Measurements from ENCODE around the gene PPP1R26. TPM values are rescaled to one million over a fixed set of nuclear protein-coding genes. Genes with fewer than 3 reads are reported as not detected.
"Not testable (repeated sequence)": the region's sequence is repeated elsewhere in the genome, so short reads cannot be mapped to it uniquely, and the experiment has no call there.

The PPP1R26 gene
- polyA plus RNA-seq, 3 donors, result 29.7 to 37.9 (median 33.4) TPM

DNA sequence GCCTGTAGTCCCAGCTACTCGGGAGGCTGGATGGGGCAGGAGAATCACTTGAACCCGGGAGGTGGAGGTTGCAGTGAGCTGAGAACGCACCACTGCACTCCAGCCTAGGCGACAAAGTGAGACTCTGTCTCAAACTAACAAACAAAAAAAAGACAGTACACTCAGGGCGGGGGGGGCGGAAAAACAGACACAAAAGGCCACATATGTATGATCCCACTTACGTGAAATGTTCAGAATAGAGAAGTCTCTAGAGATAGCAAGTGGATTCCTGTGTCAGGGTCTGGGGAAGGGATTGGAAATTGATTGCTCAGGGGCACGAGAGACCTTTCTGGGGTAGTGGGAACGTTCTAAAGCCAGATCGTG, 32.6 kb downstream of the PPP1R26 start:
- DNase-seq (ENCODE audit: extremely low read depth in 1 of 11, low read depth in 9 of 11, low spot score in 4 of 11), result no peak

DNA sequence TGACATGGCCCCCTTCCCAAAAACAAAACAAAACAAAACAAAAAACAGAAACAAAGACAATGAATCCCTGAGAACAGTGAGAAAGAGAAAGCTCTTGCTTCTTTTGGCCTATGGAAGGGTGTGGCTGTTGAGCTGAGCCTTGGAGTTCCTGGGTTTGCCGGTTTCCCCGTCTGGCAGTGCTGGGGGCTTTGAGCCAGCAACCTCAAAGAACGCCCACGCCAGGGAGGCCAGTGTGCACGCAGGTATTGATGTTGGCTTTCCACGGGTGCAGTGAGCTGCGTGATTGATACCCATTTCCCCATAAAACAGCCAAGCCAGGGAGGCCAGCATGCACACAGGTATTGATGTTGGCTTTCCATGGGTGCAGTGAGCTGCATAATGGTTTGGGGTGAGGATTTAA, 33.3 kb downstream of the PPP1R26 start:
- no peak for DNase-seq (ENCODE audit: extremely low read depth in 1 of 11, low read depth in 9 of 11, low spot score in 4 of 11)

DNA sequence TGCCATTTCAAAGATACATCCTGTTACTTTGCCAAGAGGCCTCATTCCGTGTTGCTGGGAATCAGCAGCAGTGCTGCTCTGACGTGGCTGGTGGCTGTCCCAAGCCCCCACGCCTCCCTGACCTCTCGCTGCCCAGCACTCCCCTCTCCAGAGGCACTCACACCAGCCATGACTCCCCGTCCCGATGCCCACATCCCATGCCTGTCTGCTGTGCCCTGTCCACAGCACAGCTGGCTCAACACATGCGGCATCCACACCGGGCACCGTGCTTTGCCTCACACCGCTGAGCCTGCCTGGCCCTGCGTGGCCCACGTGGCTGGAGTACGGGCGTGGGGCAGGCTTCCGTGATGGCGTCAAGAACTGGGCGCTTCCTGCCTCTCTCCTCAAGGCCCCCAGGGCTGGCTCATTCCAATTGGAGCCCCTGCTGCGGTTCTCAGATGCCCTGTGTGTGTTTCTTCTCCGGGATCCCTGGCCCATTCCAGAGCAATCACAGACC, 33.8 kb downstream of the PPP1R26 start:
- no peak for DNase-seq (ENCODE audit: extremely low read depth in 1 of 11, low read depth in 9 of 11, low spot score in 4 of 11)

DNA sequence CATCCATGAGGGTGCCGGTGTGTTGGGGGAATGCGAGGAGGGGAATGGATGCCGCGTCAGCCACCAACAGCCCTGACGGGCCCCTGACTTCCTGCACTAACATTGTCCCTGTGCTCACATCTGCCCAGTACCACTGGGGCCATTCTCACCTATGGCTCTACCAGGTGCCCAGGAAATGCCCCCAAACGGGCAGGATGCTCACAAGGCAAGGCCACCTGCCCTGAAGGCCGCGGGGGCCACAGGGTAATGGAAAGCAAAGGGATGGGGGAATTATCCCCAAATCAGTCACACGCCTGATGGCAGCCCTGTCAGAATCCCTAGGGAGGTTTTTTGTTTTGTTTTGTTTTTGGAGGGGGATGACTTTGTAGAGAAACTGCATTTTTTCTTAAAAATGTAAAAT, 34.3 kb downstream of the PPP1R26 start:
- DNase-seq (ENCODE audit: extremely low read depth in 1 of 11, low read depth in 9 of 11, low spot score in 4 of 11), result not testable (repeated sequence)

DNA sequence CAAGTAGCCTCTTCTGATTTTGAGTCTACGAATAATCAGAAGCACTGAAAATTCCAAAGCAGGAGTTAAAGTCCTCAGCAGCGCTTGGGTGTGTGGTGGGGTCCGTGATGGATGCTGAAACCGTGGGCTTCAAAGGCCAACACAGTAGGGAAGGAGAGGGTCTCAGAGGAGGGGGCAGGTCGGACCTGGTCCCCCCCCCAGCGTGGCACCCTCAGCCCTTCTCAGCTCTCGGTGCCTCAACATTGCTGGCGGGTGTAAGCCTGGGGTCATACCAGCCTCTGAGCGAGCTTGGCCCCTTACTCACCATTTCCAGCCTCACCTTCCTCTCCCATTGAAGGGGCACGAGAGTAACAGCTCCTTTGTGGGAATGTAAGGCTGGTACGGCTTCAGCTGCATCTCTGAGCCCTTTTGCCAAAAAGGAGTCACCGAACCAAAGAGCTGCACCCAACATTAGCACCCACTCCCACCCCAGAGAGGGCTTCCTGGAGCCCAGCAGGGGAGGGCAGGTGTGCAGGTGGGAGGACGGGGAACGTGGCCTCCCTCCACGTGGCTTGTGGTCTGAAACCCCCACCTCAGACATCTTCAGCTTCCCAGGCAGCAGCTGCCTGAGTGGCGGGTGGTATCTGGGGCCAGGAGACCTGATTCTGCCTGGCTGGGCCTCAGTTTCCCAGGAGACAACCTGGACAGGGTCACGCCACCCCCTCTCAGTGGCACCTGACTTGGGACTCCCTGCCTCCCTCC, 34.9 kb downstream of the PPP1R26 start:
- no peak for DNase-seq (ENCODE audit: extremely low read depth in 1 of 11, low read depth in 9 of 11, low spot score in 4 of 11)

DNA sequence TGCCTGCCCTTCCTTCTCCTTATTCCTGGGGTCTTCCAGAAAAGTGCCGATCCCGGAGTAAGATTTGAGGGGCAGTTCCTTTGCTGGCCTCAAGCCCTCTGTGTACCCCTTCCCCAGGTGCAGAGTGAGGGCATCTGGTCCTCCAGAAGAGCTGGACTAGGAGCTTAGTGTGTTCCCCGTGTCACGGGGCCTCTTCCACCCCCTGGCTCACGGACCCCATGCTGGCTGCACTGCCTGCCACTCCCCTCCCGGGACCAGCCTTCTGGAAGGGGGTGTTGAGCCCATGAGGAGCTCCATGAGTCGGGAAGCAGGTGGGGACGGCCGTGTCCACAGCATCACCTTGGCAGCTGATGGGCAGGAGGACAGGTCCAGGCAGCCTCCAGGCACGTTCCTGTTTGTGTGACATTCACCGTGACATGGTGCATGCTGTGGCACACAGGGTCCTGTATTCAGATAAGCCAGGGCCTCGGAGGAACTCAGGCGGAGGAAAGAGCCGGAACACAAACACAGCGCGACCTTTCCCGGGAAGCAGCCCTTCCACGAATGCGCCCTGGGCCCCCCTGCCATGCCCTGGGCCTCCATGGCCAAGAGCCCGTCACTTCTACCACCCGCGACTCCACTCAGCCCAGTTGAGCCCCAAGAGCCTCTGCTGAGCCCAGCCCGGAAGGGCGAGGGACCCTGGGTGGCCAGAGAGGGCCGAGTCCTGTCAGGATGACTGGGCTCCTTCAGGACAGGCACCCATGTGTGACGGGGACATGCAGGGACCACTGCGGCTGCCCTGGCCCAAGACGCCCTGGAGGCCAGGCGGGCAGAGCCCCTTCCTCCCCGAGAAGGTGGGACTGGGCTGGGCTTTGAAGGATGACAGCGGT, 35.7 kb downstream of the PPP1R26 start:
- DNase-seq (ENCODE audit: extremely low read depth in 1 of 11, low read depth in 9 of 11, low spot score in 4 of 11), result no peak

DNA sequence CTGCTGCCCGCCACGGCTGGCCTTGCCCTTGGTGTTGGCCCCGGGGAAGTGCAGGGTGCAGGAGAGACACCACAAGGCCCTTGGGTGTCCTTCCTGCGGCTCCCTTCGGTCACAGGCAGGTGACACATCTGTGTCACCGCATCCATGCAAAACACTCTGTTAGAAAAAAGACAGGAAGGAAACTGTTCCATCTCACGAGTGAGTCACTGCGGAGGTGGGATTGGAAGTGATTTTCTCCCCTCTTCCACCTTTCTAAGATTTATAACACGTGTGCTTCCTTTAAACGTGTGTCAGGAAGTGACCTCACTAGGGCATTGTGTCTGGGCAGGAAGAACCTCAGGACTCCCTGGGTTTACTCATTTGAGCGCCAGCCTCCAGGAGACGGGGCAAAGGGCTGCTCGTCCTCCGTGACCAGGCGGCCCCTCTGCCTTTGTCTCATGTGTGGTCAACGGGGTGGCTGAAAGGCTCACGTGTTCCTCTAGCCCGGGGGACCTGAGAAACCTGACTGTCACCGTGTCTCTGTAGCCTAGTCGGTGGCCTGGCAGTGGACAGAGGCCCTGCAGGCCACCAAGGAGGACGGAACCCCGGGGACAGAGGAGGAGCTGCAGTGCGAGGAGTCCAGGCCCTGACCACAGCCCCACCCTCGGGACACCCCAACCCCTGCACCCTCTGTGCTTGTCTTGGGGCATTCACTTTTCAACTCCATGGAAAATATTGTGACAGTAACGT, 36.7 kb downstream of the PPP1R26 start:
- no peak for DNase-seq (ENCODE audit: extremely low read depth in 1 of 11, low read depth in 9 of 11, low spot score in 4 of 11)

DNA sequence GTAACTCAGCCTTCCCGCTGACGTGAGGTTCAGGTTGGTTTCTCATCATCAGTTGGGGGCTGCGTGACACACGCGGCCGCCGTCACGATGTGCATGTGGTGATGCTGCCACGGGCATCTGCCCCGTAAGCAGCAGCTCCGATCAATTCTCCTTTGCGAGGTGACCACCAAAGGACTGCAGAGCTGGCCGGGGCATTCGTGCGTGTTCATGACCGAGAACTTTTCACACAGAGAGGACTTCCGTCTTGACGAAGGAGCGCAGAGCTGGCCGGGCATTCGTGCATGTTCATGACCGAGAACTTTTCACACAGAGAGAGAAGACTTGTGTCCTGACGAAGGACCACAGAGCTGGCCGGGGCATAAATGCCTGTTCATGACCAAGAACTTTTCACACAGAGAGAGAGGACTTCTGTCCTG, 37.8 kb downstream of the PPP1R26 start:
- DNase-seq (ENCODE audit: extremely low read depth in 1 of 11, low read depth in 9 of 11, low spot score in 4 of 11), result no peak

DNA sequence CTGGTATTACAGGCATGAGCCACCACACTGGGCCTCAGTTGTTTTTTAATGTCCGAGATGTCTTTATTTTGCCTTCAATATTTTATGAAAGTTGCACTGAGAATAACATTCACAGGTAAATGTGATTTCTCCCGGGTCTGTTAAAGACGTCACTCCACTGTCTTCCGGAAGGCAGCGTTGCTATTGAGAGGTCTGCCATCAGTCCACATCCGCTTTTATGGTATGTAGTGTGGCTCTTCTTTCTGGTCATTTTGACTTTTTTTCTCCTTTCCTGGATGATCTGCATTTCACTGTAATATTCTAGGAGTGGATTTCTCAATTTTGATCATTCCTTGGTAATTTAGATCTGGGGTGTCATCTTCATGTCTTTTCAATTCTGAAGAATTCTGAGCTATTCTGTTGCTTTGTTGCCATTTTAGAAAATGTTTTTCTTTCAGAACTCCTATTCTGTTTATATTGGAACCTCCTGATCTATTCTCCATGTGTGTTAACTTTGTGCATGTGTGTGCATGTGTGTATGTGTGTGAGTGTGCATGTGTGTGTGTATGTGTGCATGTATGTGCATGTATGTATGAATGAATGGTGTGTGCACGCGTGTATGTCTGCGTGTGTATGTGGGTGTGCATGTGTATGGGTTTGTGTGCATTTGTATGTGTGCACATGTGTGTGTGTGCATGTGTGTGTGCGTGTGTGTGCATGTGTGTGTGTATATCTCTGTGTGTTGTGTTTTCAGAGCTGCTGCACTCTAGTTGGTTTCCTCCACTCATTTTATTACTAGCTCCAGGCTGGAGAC, 39.8 kb downstream of the PPP1R26 start:
- DNase-seq (ENCODE audit: extremely low read depth in 1 of 11, low read depth in 9 of 11, low spot score in 4 of 11), result no peak

DNA sequence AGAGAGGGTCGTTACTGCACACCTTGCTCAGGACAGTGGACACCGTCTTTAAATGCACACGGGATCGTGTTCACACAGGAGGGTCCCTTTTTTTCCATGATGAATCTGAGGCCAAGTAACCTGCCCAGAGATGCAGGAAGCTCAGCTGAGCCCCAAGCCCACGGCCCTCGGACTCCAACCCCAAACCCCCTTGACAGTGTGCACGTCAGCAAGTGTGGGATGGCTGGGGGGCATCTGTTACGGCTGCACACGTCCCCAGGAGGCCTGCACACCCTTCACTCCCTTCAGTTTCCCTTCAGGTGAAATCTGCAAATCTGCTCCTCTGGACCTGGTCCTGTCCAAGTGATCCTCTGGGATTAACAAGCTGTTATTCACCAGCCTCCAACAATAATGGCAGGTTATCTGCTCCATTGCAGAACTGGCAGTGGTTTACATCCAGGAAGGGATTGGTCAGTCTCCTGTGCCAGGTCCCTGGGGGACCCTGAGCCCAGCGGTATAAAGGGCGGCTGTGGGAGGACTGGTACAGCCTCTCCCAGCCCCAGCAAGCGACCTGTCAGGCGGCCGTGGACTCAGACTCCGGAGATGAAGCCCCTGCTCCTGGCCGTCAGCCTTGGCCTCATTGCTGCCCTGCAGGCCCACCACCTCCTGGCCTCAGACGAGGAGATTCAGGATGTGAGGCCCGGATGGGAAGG, 41.5 kb downstream of the PPP1R26 start, which contains the start of gene LCN1:
Gene LCN1 (plus strand): TSS at position 525 of the 692 bp plus-strand sequence. CDS start 58 bp downstream, at position 583.
- DNase-seq (ENCODE audit: extremely low read depth in 1 of 11, low read depth in 9 of 11, low spot score in 4 of 11), result no peak

DNA sequence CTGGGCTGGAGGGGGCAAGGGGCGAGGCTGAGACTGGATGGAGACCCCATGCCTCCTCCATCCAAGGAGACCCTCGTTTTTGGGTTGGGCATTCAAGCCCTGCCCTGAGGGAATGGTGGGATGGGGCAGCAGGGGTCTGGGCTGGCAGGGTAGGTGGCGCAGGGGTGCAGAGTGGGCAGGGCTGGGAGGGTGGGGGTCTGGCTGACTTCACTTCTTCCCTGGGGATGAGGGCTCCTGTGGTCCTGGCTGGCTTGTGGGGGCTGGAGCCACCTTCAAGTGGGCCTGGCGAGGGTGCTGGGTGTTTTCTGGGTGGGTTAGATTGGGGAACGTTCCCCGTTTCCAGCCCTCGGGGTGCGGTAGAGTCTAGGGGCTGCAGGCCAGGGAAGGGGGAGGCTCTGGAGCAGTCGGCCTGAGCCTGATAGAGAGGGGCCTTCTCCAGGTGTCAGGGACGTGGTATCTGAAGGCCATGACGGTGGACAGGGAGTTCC, 42.1 kb downstream of the PPP1R26 start:
- DNase-seq (ENCODE audit: extremely low read depth in 1 of 11, low read depth in 9 of 11, low spot score in 4 of 11), result no peak

DNA sequence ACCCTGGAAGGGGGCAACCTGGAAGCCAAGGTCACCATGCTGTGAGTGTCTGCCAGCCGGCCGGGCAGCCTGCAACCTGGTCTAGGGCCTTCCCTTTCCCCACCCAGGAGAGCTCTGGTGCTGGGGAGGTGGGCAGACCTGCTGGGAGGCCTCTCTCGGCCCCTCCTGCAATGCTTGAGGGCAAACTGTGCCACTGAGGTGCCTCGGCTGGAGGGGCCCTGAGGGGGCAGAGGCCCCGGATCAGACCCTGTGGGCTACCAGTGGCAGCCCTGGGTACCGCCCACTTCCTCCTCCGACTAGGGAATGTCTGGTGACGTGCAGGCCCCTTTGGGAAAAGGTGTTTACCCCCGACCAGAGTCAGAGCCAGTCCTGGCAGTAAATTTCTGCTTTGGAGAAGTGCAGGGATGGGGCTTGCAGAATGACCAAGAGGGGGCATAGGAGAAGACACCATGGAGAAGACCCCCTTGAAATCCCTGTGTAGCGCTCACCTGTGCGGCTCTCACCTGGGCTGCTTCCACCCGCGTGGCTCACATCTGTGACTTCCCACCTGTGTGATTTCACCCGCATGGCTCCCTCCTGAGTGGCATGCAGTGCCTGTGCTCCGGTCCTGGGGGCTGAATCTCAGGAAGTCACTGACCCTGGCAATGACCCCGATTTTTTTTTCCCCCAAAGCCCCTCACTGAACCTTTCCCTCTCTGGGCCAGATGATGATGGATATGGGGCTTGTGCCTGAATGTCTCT, 42.7 kb downstream of the PPP1R26 start:
- no peak for DNase-seq (ENCODE audit: extremely low read depth in 1 of 11, low read depth in 9 of 11, low spot score in 4 of 11)

DNA sequence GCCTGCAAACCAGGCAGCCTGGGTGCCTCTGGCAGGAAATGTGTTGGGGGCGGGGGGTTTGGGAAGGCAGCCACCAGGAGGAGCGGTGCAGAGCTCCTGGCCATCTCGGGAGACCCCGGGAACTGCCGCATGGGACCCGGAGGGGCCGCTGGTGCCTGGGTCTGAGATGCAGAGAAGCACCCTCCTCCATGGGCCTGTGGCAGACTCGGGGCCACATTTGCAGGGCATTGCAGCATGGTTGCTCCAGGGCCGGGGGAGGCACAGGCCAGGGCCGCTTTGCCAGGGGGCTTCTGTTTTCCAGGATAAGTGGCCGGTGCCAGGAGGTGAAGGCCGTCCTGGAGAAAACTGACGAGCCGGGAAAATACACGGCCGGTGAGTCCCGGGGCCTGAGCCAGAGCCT, 43.3 kb downstream of the PPP1R26 start:
- no peak for DNase-seq (ENCODE audit: extremely low read depth in 1 of 11, low read depth in 9 of 11, low spot score in 4 of 11)

DNA sequence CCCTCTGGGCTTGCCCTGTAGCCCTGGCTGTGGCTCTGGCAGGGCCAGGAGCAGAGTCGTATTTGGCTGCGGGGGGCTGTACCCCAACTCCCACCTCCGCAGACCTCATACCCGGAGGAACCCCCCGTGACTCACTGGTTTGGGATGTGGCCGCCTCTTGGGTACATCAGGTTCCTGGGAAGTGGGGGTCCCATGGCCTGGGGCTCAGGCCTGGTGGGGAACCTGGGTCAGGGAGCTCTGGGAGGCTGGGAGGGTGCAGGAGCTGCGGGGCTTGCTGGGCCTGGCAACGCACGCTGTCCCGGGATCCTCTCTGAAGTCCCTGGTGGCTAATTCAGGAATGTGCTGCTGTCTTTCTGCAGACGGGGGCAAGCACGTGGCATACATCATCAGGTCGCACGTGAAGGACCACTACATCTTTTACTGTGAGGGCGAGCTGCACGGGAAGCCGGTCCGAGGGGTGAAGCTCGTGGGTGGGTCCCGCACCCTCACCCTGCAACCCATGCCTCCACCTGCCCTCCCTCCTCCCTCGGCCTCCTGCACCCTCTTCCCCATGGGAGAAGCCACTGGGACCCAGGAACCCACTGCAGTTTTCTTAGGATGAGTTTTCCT, 44.0 kb downstream of the PPP1R26 start:
- DNase-seq (ENCODE audit: extremely low read depth in 1 of 11, low read depth in 9 of 11, low spot score in 4 of 11), result no peak

DNA sequence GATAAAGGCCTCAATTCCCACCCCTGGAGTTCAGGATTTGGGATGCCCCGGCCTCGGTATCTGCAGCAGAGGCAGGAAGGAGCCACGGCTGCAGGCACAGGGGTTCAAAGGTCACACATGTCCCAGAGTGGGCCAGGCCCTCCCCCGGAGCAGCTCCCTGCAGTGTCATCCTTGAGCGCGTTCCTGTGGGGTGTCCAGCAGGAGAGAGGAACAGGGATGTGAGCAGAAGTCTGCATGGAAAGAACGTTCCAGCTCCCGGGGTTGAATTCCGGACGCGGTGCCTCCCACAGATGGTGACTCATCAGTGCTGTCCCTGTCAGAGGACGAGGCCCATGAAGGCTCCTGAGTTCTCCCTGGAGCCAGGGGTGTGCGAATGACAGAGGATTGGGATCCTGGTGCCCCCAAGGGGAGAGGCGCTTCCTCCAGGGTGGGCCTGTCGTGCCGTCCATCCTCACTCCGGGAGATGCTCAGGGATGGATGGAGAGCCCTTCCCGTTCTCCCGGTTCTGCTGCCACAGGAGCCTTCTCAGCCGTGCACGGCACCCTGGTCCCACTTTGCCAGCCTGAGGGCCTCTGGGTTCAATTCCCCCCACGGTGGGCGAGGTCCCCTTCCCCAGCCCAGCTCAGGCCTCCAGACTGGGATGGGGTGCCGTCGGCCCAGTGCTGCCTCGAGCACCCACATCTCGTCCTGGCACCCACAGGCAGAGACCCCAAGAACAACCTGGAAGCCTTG, 44.7 kb downstream of the PPP1R26 start:
- no peak for DNase-seq (ENCODE audit: extremely low read depth in 1 of 11, low read depth in 9 of 11, low spot score in 4 of 11)

Measured in renal cortex interstitium (tissue), 11 donors.